Central memory CD4-positive, alpha-beta T cell (primary cell): ENCODE results near the gene COMP.
A peak's percentile ranks its signal among the peaks of the same experiment; 100 is the strongest.

Source experiments
- DNase-seq: peaks from one replicate; pipeline ENCODE4 v3.0.0; 2022

The COMP gene

GRCh38 chr19:18803550-18804138 lies 12.5 kb upstream of the COMP start:
- DNase-seq = no peak

- DNase-seq = no peak
These were observed 11.2 kb upstream of the COMP start for GRCh38 chr19:18802354-18802753.

- no peak for DNase-seq
These were observed 9.5 kb upstream of the COMP start for GRCh38 chr19:18800636-18801035.

- no peak for DNase-seq
These were observed 9.0 kb upstream of the COMP start for GRCh38 chr19:18800079-18800478.

- no peak for DNase-seq
These were observed 8.4 kb upstream of the COMP start for GRCh38 chr19:18799389-18799970.

- DNase-seq = no peak
These were observed 7.6 kb upstream of the COMP start for GRCh38 chr19:18798384-18799352.

- DNase-seq = no peak
These were observed 5.1 kb upstream of the COMP start for GRCh38 chr19:18796239-18796638.

- no peak for DNase-seq
These were observed 4.4 kb upstream of the COMP start for GRCh38 chr19:18795540-18795939.

GRCh38 chr19:18794692-18795091 lies 3.6 kb upstream of the COMP start:
- DNase-seq = no peak

GRCh38 chr19:18794029-18794313 lies 2.9 kb upstream of the COMP start:
- no peak for DNase-seq

- no peak for DNase-seq
These were observed 2.3 kb upstream of the COMP start for GRCh38 chr19:18793144-18794028.

GRCh38 chr19:18792661-18793060 lies 1.6 kb upstream of the COMP start:
- no peak for DNase-seq

- no peak for DNase-seq
These were observed 192 bp upstream of the COMP start for GRCh38 chr19:18791315-18791678.

- no peak for DNase-seq
These were observed 1.1 kb downstream of the COMP start for GRCh38 chr19:18789883-18790565.

GRCh38 chr19:18789422-18789869 lies 1.7 kb downstream of the COMP start:
- no peak for DNase-seq

GRCh38 chr19:18788529-18789421 lies 2.3 kb downstream of the COMP start:
- no peak for DNase-seq

- DNase-seq = peak; percentile 23
These were observed 5.7 kb downstream of the COMP start for GRCh38 chr19:18785179-18786124.

- no peak for DNase-seq
These were observed 6.4 kb downstream of the COMP start for GRCh38 chr19:18784786-18785120.

- DNase-seq = no peak
These were observed 6.9 kb downstream of the COMP start for GRCh38 chr19:18783958-18784785.
